ENCODE data around the gene USP9Y. TPM values are rescaled to one million over a fixed set of nuclear protein-coding genes. Genes with fewer than 3 reads are reported as not detected.

USP9Y gene
- total and polyA plus RNA-seq, 10 of the 15 experiments (the other 5 are each of a cell fraction or from before 2014, with no cell fraction given): 0.08 TPM; not detected in 9

DNA sequence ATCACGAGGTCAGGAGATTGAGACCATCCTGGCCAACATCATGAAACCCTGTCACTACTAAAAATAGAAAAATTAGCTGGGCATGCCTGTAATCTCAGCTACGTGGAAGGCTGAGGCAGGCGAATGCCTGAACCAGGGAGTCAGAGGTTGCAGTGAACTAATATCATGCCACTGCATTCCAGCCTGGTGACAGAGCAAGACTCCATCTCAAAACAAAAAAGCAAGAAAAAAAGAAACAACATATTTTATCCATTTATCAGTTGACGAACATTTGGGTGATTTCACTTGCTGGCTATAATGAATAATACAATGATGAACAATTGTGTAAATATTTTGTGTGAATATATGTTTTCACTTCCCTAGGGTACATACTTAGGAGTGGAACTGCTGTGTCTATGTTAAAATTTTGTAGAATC lies 49.4 kb upstream of the USP9Y start:
- intact Hi-C loops (cut with micrococcal nuclease; ENCODE audit: unreplicated experiment) (no loop called here), in situ Hi-C loops (cut with MboI) (no loop called here)
- no peak overlapping the region for H3K4me2 ChIP-seq (ENCODE audit: control insufficient read depth, insufficient read depth)
- no peaks in the 10 kb centered on the region for H4K20me1 ChIP-seq (ENCODE audit: control insufficient read depth, insufficient read depth)
- H3K9ac ChIP-seq (ENCODE audit: control insufficient read depth, insufficient read depth, low read length): no peak overlapping the region
- ATAC-seq (no peak), DNase-seq (ENCODE audit: low read depth, low spot score) (no peak), FAIRE-seq (no peak)
- SMC1A ChIA-PET (ENCODE audit: uncharacterized antibody, unreplicated experiment): no interaction called here
- no peak overlapping the region for H3K27ac ChIP-seq (ENCODE audit: control insufficient read depth, insufficient read depth)
- no peak overlapping the region for H2AFZ ChIP-seq (ENCODE audit: control insufficient read depth, low read depth, low read length)
- H3K79me2 ChIP-seq (ENCODE audit: control insufficient read depth, insufficient read depth, low read length): no peaks in the 10 kb centered on the region
- no peaks in the 10 kb centered on the region for H3K9me3 ChIP-seq (replicated peaks; ENCODE audit: control insufficient read depth, insufficient read depth, low read length)
- H3K4me3 ChIP-seq: no peak overlapping the region
- no peaks in the 10 kb centered on the region for H3K36me3 ChIP-seq (ENCODE audit: control insufficient read depth in 2 of 2, insufficient read depth in 2 of 2, low read length in 1 of 2)
- WGBS (ENCODE audit: insufficient coverage, insufficient replicate concordance, low lambda C conversion rate, missing lambda C conversion rate): no CpG with 5 or more reads among the region's 4 CpGs
- H3K27me3 ChIP-seq (replicated peaks in 1 of 2; ENCODE audit: control insufficient read depth in 2 of 2, insufficient read depth in 2 of 2, low read length in 1 of 2): no peaks in the 10 kb centered on the region
- no peaks in the 10 kb centered on the region for H3K4me1 ChIP-seq (ENCODE audit: control insufficient read depth, insufficient read depth, low read length)
- TF ChIP-seq ZBED1 (IDR thresholded peaks at IDR 0.05; ENCODE audit: borderline replicate concordance) (no peak), EP300 (IDR thresholded peaks at IDR 0.05; ENCODE audit: borderline replicate concordance in 1 of 2, control insufficient read depth in 1 of 2, low read depth in 2 of 2, low read length in 2 of 2) (no peak)
- TF ChIP-seq, protein P1, sequence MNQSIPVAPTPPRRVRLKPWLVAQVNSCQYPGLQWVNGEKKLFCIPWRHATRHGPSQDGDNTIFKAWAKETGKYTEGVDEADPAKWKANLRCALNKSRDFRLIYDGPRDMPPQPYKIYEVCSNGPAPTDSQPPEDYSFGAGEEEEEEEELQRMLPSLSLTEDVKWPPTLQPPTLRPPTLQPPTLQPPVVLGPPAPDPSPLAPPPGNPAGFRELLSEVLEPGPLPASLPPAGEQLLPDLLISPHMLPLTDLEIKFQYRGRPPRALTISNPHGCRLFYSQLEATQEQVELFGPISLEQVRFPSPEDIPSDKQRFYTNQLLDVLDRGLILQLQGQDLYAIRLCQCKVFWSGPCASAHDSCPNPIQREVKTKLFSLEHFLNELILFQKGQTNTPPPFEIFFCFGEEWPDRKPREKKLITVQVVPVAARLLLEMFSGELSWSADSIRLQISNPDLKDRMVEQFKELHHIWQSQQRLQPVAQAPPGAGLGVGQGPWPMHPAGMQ (IDR thresholded peaks at IDR 0.05; ENCODE audit: borderline replicate concordance): no peak
- TF ChIP-seq, protein P2, sequence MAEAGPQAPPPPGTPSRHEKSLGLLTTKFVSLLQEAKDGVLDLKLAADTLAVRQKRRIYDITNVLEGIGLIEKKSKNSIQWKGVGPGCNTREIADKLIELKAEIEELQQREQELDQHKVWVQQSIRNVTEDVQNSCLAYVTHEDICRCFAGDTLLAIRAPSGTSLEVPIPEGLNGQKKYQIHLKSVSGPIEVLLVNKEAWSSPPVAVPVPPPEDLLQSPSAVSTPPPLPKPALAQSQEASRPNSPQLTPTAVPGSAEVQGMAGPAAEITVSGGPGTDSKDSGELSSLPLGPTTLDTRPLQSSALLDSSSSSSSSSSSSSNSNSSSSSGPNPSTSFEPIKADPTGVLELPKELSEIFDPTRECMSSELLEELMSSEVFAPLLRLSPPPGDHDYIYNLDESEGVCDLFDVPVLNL (IDR thresholded peaks at IDR 0.05; ENCODE audit: low read depth, low read length): no peak
- BruUV-seq (replicated peaks): no TSS peak
- CTCF ChIA-PET: no interaction called here
- POLR2A ChIA-PET: no interaction called here
- RAD21 ChIA-PET (ENCODE audit: unreplicated experiment): no interaction called here

All from GM12878 (cell line).